ENCODE data around the gene HRH4.

GRCh38 chr18:24488824-24489493 lies 28.5 kb downstream of the HRH4 start:
- TF ChIP-seq CTCF (conservative IDR thresholded peaks at IDR 0.05; ENCODE audit: low read depth, low read length) (peak; percentile 73), EZH2 (IDR thresholded peaks at IDR 0.05; ENCODE audit: borderline replicate concordance, low read depth, low read length, poor library complexity, severe bottlenecking) (no peak)

Data from A673 (cell line).